Measurements from ENCODE around the gene DHX15. TPM values are rescaled to one million over a fixed set of nuclear protein-coding genes. Genes with fewer than 3 reads are reported as not detected.

The DHX15 gene
- total and polyA plus RNA-seq, 2 experiments from 2014 or later, result 226 to 372 TPM

DNA sequence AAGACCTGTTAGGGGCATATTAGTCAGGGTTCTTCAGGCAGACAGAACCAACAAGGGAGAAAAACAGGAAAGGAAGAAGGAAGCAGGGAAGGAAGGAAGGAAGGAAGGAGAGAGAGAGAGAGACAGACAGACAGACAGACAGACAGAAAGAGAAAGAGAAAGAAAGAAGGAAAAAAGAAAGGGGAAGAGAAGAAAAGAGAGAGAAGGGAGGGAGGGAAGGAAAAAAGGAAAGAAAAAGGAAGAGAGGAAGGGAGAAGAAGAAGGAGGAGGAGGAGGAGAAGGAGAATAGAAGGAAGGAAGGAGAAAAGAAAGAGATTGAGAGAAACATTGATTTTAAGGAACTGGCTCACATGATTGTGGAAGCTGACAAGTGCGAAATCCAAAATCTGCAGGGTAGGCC lies 89.0 kb downstream of the DHX15 start:
- no peak overlapping the region for H3K27ac ChIP-seq (ENCODE audit: low read depth)
- Mint-ChIP-seq H3K27ac (no peak overlapping the region), H3K27me3 (ENCODE audit: insufficient read depth, low read depth, poor library complexity) (no peaks in the 10 kb centered on the region), H3K36me3 (ENCODE audit: low read depth) (no peaks in the 10 kb centered on the region), H3K4me3 (no peak overlapping the region), H3K4me1 (peaks cover 10% of the 10 kb centered on the region), H3K9me3 (peaks cover 16% of the 10 kb centered on the region)
- H3K4me2 ChIP-seq, result no peak overlapping the region
- H3F3A ChIP-seq (replicated peaks; ENCODE audit: low read depth), result peaks cover 2% of the 10 kb centered on the region; the same call in 1 of the 2 replicates
- no peak overlapping the region for H2AFZ ChIP-seq
- TF ChIP-seq EZH2 (IDR thresholded peaks at IDR 0.05; ENCODE audit: low read depth, unreplicated experiment), result no peak
- TF ChIP-seq, protein P1, sequence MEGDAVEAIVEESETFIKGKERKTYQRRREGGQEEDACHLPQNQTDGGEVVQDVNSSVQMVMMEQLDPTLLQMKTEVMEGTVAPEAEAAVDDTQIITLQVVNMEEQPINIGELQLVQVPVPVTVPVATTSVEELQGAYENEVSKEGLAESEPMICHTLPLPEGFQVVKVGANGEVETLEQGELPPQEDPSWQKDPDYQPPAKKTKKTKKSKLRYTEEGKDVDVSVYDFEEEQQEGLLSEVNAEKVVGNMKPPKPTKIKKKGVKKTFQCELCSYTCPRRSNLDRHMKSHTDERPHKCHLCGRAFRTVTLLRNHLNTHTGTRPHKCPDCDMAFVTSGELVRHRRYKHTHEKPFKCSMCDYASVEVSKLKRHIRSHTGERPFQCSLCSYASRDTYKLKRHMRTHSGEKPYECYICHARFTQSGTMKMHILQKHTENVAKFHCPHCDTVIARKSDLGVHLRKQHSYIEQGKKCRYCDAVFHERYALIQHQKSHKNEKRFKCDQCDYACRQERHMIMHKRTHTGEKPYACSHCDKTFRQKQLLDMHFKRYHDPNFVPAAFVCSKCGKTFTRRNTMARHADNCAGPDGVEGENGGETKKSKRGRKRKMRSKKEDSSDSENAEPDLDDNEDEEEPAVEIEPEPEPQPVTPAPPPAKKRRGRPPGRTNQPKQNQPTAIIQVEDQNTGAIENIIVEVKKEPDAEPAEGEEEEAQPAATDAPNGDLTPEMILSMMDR (conservative IDR thresholded peaks at IDR 0.05; ENCODE audit: low read depth in 2 of 2), result no peak
- TF ChIP-seq STAT1 (IDR thresholded peaks at IDR 0.05; ENCODE audit: unreplicated experiment), result no peak
- no peak for TF ChIP-seq JUNB (IDR thresholded peaks at IDR 0.05; ENCODE audit: unreplicated experiment)
- TF ChIP-seq, protein P2, sequence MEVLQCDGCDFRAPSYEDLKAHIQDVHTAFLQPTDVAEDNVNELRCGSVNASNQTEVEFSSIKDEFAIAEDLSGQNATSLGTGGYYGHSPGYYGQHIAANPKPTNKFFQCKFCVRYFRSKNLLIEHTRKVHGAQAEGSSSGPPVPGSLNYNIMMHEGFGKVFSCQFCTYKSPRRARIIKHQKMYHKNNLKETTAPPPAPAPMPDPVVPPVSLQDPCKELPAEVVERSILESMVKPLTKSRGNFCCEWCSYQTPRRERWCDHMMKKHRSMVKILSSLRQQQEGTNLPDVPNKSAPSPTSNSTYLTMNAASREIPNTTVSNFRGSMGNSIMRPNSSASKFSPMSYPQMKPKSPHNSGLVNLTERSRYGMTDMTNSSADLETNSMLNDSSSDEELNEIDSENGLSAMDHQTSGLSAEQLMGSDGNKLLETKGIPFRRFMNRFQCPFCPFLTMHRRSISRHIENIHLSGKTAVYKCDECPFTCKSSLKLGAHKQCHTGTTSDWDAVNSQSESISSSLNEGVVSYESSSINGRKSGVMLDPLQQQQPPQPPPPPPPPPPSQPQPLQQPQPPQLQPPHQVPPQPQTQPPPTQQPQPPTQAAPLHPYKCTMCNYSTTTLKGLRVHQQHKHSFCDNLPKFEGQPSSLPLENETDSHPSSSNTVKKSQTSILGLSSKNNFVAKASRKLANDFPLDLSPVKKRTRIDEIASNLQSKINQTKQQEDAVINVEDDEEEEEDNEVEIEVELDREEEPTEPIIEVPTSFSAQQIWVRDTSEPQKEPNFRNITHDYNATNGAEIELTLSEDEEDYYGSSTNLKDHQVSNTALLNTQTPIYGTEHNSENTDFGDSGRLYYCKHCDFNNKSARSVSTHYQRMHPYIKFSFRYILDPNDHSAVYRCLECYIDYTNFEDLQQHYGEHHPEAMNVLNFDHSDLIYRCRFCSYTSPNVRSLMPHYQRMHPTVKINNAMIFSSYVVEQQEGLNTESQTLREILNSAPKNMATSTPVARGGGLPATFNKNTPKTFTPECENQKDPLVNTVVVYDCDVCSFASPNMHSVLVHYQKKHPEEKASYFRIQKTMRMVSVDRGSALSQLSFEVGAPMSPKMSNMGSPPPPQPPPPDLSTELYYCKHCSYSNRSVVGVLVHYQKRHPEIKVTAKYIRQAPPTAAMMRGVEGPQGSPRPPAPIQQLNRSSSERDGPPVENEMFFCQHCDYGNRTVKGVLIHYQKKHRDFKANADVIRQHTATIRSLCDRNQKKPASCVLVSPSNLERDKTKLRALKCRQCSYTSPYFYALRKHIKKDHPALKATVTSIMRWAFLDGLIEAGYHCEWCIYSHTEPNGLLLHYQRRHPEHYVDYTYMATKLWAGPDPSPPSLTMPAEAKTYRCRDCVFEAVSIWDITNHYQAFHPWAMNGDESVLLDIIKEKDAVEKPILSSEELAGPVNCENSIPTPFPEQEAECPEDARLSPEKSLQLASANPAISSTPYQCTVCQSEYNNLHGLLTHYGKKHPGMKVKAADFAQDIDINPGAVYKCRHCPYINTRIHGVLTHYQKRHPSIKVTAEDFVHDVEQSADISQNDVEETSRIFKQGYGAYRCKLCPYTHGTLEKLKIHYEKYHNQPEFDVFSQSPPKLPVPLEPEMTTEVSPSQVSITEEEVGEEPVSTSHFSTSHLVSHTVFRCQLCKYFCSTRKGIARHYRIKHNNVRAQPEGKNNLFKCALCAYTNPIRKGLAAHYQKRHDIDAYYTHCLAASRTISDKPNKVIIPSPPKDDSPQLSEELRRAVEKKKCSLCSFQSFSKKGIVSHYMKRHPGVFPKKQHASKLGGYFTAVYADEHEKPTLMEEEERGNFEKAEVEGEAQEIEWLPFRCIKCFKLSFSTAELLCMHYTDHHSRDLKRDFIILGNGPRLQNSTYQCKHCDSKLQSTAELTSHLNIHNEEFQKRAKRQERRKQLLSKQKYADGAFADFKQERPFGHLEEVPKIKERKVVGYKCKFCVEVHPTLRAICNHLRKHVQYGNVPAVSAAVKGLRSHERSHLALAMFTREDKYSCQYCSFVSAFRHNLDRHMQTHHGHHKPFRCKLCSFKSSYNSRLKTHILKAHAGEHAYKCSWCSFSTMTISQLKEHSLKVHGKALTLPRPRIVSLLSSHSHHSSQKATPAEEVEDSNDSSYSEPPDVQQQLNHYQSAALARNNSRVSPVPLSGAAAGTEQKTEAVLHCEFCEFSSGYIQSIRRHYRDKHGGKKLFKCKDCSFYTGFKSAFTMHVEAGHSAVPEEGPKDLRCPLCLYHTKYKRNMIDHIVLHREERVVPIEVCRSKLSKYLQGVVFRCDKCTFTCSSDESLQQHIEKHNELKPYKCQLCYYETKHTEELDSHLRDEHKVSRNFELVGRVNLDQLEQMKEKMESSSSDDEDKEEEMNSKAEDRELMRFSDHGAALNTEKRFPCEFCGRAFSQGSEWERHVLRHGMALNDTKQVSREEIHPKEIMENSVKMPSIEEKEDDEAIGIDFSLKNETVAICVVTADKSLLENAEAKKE (CRISPR knock-in tag; IDR thresholded peaks at IDR 0.05), result no peak
- TF ChIP-seq ZNF114 (CRISPR knock-in tag; IDR thresholded peaks at IDR 0.05), result no peak
- TF ChIP-seq, protein P3, sequence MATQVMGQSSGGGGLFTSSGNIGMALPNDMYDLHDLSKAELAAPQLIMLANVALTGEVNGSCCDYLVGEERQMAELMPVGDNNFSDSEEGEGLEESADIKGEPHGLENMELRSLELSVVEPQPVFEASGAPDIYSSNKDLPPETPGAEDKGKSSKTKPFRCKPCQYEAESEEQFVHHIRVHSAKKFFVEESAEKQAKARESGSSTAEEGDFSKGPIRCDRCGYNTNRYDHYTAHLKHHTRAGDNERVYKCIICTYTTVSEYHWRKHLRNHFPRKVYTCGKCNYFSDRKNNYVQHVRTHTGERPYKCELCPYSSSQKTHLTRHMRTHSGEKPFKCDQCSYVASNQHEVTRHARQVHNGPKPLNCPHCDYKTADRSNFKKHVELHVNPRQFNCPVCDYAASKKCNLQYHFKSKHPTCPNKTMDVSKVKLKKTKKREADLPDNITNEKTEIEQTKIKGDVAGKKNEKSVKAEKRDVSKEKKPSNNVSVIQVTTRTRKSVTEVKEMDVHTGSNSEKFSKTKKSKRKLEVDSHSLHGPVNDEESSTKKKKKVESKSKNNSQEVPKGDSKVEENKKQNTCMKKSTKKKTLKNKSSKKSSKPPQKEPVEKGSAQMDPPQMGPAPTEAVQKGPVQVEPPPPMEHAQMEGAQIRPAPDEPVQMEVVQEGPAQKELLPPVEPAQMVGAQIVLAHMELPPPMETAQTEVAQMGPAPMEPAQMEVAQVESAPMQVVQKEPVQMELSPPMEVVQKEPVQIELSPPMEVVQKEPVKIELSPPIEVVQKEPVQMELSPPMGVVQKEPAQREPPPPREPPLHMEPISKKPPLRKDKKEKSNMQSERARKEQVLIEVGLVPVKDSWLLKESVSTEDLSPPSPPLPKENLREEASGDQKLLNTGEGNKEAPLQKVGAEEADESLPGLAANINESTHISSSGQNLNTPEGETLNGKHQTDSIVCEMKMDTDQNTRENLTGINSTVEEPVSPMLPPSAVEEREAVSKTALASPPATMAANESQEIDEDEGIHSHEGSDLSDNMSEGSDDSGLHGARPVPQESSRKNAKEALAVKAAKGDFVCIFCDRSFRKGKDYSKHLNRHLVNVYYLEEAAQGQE (IDR thresholded peaks at IDR 0.05; ENCODE audit: unreplicated experiment), result no peak
- TF ChIP-seq, protein P4, sequence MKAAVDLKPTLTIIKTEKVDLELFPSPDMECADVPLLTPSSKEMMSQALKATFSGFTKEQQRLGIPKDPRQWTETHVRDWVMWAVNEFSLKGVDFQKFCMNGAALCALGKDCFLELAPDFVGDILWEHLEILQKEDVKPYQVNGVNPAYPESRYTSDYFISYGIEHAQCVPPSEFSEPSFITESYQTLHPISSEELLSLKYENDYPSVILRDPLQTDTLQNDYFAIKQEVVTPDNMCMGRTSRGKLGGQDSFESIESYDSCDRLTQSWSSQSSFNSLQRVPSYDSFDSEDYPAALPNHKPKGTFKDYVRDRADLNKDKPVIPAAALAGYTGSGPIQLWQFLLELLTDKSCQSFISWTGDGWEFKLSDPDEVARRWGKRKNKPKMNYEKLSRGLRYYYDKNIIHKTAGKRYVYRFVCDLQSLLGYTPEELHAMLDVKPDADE (IDR thresholded peaks at IDR 0.05), result no peak
- TF ChIP-seq POLR2AphosphoS5 (IDR thresholded peaks at IDR 0.05; ENCODE audit: low read depth), result no peak
- no peak for TF ChIP-seq NANOG (IDR thresholded peaks at IDR 0.05; ENCODE audit: borderline replicate concordance)
- TF ChIP-seq ZNF331 (CRISPR knock-in tag; IDR thresholded peaks at IDR 0.05; ENCODE audit: low read depth), result no peak
- H3K4me3 ChIP-seq, result no peak overlapping the region
- no peaks in the 10 kb centered on the region for H3K36me3 ChIP-seq (ENCODE audit: insufficient read depth)
- peaks cover 9% of the 10 kb centered on the region; the same call in 1 of the 2 replicates for H3K9me2 ChIP-seq (ENCODE audit: insufficient read depth)
- H3K79me2 ChIP-seq (replicated peaks; ENCODE audit: insufficient read depth), result no peaks in the 10 kb centered on the region
- H4K20me1 ChIP-seq (replicated peaks; ENCODE audit: insufficient read depth), result no peaks in the 10 kb centered on the region
- DNase-seq (ENCODE audit: low spot score), result no peak
- peaks cover 15% of the 10 kb centered on the region for H3K4me1 ChIP-seq (ENCODE audit: insufficient read depth)
- H3K27me3 ChIP-seq (ENCODE audit: insufficient read depth), result no peaks in the 10 kb centered on the region
- ATAC-seq, result no peak

All from GM23338 (cell line).